Fibroblast of the conjunctiva (primary cell): ENCODE results near the gene COL2A1.
"Not testable (repeated sequence)": the region's sequence is repeated elsewhere in the genome, so short reads cannot be mapped to it uniquely, and the experiment has no call there.

Experiments used
- DNase-seq: peaks from one replicate; pipeline ENCODE4 v3.0.0-alpha.2; 2010; ENCODE audit warnings: low read depth

Gene COL2A1

DNA sequence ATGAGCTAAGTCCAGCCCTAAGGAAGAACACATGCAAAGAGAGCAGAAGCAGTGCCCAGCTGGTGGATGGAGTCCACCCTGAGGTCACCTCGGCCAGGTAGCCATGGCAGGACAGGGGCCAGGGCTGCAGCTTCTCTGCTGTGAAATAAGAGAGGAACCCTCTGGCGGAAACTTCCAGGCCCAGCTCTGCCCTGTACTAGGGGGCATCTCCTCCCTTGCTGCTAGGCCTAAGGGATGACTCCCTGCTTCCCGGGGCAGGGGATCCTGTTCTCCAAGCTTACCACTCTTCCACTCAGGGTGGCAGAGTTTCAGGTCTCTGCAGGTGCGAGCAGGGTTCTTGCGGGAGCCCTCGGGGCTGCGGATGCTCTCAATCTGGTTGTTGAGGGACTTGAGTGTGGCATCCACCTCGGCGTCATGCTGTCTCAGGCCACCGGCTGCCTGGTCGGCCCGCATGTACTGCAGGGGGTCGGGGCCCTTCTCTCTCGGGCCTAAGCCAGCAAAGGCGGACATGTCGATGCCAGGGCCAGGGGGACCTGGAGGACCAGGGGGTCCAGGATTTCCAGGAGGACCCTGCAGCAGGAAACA lies 29.1 kb downstream of the COL2A1 start:
- no peak for DNase-seq

DNA sequence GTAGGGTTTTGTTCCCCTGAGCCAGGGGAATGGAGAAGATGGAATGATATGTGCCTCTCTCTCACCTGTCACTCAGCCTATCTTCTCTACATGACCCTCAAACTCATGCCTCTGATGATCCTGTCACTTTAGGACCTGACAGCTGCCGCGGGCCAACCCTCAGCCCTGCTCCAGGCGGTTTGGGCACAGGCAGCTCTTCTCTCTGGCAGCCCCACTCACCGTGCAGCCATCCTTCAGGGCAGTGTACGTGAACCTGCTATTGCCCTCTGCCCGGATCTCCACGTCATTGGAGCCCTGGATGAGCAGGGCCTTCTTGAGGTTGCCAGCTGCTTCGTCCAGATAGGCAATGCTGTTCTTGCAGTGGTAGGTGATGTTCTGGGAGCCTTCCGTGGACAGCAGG lies 30.4 kb downstream of the COL2A1 start:
- DNase-seq = no peak

DNA sequence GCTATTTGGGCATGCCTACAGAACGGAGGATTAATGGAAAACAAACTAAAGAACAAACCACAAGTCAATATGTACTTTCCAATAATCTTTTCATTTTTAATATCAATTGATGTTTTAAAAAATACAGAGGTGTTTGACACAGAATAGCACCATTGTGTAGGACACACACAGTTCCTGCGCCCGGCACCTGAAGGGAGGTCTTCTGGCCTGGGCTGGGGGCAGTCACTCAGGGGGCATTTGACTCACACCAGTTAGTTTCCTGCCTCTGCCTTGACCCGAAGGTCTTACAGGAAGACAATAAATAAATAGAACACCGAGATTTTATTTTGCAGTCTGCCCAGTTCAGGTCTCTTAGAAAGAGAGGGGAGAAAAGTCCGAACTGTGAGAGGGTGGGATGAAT lies 31.4 kb downstream of the COL2A1 start:
- DNase-seq = no peak

DNA sequence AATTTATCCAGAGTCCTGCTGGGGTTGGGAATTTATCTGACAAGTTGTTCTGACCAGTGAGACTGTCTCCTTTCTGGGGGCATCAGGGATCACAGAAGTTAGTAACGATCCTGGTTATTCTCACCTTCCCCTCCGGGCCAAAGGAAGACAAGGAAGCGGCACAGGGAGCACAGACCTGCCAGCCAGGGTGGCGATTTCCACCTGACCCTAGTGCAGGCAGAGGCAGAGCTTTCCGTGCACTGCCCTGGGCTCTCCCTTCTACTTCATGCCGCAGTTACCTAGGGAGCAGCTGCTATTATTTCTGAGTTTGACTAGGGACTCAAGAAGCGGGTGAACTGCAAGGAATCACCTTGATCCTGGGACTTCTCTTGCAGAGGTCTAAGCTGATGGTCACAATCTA lies 33.4 kb downstream of the COL2A1 start:
- DNase-seq = no peak

DNA sequence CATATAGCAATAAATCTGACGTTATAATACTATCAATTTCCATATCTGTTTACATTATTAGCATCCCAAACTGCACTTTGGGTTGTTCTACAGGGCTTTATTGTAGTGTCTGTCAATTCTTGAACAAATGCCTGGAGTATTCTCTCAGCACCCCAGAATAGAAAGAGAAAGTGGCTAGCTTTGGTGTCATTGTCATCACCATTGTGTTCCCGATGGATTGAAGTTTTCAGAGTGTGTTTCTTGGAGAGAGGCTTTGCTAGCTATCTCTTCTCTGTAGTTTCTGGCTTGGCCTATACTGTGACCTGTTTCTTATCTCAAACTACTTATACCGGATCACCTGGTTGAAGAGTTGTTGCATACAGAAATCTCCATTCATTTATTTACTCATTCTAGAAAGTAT lies 34.4 kb downstream of the COL2A1 start:
- no peak for DNase-seq

DNA sequence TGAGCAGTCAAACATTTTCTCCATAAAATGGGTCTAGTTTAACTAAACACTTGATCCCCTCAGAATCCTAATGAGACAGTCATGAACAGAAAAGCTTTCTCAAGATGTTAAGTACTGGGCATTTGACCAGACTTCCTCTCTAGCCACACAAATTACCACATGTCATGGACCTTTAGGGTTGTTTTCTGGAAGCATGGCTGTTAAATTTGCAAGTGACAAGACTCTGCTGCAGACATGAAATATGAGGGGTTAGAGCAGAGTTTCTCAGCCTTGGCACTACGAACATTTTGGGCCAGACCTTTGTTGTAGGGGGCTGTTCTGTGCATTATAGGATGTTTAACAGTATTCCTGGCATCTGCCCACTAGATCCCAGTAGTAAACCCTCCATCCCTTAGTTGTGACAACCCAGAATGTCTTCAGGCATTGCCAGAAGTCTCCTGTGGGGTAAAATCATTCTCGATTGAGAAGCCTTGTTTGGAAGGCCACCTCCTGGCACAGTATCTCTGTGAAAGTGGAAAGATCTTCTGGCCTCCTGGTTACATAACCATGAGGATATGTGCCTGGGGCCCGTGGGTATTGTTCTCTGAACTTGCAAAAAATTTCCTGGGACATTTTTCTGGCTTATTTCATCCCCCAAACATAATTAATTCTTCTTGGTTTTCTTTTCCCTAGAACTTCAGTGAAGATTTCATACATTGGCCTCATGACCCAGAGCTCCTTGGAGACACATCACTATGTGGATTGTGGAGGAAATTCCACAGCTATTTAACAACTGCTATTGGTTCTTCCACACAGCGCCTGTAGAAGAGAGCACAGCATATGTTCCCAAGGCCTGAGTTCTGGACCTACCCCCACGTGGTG lies 36.6 kb downstream of the COL2A1 start:
- no peak for DNase-seq

DNA sequence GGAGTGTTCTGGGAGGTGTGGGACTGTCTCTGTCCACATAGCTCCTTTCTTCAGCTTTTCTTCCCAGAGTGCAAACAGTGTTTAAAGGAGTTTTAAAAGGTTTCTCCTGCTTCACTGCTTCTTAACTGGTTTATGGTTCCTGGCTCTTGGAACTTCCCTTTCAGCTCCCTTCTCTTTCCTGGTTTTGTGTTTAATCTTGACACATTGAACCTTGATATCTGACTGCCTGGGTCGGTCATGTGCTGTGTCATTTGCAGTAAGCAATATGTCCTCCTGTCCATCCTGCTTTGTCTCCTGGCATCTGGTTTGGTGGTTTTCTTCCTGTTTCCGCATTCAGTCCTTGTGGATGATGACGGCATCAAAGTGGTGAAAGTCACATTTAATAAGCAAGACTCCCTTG lies 38.7 kb downstream of the COL2A1 start:
- no peak for DNase-seq

DNA sequence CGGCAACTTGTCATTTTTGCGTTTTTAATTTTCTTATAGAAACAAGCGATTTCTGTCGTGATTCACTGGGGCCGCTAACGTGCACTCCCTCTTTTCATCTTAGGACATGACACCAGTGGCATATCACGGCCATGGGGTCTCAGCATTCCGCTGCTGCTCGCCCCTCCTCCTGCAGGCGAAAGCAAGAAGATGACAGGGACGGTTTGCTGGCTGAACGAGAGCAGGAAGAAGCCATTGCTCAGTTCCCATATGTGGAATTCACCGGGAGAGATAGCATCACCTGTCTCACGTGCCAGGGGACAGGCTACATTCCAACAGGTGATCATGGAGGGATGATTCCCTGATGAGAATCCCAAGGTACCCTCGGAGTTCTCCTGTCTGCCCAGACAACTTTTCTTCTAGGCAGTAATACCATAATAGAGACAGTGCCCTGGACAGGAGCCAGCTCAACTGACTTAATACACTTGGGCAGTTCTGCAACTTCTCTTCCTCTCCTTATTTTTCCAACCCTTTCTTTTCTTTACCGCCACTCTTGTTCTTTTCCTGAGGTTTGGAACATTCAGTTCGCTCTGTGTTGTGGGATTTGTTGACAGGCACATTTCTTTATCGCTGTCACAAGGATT lies 40.1 kb downstream of the COL2A1 start:
- DNase-seq = no peak

DNA sequence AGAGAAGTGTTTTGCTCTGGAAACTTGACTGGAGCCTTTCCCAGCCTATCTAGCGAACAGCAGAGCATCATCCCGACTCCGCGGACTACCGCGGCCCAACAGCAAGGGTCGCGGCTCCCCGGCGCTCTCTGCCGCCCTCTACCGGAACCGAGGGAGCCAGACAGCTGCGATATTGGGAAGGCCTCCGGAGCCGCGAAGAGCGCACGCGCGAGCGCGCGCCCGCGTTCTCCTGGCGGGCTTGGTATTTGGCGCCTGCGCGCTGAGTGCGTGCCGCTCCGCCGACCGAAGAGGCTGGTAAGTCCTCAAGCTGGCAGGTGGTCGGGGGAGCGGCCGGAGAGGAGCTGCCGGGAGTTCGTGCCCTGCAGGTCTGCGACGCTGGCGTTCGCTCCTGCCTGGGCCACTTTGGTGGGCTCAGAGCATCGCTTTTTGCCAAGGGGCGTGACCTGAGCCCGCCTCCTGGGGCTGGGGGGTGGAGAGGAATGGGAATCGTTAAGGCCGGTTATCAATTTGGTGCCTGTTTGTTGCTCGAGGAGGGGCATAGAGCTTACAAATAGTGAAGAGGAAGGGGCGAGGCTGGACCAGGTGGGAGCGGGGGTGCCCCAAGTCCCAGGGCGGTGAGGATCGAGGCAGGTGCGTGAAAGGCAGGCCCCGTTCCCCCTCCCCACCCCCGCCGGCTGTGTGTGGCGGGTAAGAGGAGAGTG lies 40.8 kb downstream of the COL2A1 start, which contains the start of gene TMEM106C:
Gene TMEM106C, plus strand, starts transcription at position 257 of the 701 bp plus-strand sequence. CDS start 641 bp downstream, outside the sequence.
- DNase-seq = peak; percentile 85

DNA sequence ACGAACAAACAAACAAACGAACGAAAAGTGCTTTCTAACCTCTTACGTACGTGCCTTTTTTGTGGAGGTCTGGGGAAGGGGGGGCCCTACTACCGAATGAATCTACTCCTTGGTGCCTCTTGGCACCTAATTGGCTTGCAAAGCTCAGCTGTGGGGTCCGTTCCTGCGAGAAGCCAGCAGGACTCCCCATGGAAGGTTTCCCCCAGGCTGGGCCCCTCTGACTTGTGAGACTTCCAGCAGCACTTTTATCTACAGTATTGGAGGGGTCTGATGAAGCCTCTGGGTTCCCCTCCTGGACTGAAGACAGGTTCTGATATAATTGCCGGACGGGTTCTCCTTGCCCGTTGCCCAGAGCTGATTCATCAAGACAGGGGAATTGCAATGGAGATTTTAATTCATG lies 42.1 kb downstream of the COL2A1 start:
- no peak for DNase-seq

DNA sequence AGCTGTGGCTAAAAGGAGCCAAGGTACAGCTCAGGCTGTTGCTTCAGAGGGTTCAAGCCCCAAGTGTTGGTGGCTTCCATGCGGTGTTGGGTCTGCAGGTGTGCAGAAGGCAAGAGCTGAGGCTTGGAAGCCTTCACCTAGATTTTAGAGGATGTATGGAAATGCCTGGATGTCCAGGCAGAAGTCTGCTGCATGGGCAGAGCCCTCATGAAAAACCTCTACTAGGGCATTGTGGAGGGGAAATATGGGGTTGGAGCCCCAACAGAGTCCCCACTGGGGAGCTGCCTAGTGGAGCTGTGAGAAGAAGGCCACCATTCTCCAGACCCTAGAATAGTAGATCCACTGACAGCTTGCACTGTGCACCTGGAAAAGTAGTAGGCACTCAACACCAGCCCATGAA lies 46.6 kb downstream of the COL2A1 start:
- not testable (repeated sequence) for DNase-seq

DNA sequence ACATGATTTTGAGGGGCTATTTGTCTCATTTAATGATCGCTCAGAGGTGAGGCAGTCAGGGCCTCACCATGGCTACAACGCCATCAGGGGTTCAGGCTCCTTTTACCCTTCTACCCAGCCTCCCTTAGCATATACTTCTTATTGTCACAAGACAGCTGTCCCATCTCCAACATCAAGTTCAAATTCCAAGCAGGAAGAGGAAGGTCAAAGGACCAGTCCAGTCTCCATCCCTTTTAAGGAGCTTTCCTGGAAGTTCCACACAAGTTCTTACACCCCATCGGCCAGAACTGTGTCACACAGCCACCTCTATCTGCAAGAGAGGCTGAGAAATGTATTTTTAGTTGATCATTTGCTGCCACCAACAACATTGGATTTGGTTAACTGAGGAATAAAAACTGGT lies 49.2 kb downstream of the COL2A1 start:
- no peak for DNase-seq

DNA sequence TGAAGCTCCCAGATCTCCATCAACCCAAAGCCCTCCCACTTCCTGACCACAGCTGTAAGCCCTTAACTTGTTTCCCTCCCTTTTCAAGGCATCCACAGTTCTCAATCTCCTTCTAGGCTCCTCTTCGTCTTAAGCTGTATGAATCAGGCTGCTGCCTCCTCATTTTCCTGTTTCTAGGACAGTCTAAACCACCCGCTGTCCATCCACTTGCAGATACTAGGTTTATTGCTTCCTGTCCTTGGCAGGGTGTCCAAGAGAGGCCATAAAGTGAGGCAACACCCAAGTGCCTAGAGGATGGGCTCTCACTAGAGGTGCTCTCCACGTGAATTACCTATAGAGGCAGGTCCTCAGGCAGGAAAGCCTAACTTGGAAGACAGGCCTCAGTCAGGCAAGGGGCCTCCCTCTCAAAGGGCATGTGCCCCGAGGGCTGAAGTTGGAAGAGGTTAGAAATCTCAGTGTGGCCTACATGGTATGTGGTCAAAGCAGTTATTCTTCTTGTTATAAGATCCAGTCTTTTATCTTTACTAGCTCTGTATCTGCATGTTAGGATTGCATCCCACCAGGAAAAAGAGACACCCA lies 49.7 kb downstream of the COL2A1 start:
- no peak for DNase-seq

DNA sequence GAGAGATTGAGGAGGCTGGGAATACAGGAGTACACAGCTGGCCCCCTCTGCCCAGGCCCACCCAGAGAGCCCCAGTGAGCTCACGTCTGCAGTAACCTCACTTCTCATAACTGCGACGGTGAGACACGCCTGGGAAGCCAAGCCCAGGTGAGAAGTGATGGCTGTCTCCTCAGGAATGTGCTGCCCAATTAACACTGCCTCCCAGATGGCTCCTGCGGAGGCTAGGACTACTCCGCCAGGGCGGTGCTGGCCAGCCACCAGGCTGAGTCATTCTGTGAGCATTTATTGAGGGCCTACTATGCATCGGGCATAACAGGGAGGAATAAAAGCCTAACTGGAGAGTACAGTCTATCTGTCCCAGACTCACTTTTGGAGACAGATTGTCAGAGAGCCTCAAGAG lies 50.2 kb downstream of the COL2A1 start:
- no peak for DNase-seq

DNA sequence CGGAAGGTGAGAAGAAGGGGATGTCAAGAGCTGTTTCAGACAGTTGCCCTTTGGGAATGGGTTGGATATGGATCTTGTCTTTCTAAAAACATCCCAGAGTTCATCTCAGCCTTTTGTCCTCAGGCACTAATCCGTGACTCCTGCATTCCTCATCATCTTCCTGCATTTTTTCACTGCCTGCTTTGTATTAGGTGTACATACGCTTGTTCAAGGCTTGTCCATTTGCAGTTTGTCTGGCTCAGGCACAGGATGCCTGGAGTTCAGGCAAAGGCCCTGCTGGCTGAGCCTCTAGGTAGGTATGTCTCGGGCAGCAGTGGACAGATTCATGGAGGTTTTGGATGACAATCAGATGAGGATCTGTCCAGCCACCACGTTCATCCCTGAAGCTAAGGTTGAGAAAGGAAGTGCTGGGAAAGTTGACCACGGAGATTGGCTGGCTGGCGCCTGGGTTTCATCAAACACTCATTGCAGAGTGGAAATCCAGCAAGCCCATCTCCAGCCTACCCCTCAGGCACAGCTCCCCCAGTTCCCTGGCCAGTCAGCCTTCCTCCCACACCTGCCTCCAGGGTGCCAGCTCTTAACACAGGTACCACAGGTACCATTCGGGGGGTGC lies 53.3 kb downstream of the COL2A1 start:
- no peak for DNase-seq

DNA sequence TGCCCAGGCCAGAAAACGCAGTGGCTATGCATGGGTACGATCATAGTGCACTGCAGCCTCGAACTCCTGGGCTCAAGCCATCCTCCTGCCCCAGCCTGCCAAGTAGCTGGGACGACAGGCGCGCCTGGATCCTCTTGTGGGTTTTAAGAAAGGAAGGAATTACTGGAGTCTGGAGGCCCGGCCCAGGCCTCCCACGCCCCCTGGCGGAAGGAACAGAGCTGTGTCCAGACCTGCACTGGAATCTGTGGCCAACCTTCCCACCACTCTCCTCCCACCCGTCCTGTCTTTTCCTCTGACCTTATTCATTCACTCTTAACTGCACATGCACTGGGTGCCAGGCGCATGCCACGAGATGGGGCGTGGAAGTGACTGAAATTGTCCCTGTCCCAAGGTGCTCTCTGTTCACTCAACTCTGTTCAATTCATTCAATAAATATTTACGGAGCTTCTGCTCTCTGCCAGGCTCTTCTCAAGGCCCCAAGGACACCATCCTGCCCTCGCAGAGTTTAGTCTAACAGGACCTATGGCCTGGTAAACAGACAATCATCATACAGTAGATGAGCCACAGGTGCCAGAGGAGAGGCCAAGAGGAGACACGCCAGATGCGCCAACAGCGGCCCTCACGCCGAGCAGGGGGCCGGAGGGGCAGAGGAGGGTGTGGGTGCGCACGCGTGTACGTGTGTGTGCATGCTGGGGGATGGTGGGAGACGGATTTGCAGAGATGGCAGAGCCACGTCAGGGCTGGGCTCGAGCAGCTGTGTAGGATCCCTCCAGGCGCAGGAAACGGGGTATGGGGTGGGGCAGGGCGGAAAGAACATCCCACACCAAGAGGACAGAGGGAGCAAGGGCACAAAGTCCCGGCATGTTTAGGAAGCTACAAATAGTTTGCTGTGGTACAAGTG lies 54.6 kb downstream of the COL2A1 start:
- peak; percentile 47 for DNase-seq

DNA sequence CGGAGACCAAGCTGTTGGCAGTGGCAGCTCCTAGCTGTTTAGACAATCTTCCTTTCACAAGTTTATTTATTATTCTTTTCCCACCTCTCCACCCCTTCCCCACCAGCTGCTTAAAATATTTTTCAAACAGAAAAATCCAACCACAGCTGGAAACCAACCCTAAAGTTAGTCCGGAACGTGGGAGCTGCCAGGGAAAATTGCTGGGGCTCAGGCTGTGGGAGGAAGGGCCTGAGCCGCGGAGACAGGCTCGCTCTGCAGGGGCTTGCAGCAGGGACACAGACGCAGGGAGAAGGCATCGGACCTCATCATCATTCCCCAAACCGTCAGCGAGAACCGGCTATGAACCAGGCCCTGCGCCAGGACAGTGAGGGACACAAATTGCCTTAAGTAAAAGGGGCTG lies 56.9 kb downstream of the COL2A1 start:
- no peak for DNase-seq

DNA sequence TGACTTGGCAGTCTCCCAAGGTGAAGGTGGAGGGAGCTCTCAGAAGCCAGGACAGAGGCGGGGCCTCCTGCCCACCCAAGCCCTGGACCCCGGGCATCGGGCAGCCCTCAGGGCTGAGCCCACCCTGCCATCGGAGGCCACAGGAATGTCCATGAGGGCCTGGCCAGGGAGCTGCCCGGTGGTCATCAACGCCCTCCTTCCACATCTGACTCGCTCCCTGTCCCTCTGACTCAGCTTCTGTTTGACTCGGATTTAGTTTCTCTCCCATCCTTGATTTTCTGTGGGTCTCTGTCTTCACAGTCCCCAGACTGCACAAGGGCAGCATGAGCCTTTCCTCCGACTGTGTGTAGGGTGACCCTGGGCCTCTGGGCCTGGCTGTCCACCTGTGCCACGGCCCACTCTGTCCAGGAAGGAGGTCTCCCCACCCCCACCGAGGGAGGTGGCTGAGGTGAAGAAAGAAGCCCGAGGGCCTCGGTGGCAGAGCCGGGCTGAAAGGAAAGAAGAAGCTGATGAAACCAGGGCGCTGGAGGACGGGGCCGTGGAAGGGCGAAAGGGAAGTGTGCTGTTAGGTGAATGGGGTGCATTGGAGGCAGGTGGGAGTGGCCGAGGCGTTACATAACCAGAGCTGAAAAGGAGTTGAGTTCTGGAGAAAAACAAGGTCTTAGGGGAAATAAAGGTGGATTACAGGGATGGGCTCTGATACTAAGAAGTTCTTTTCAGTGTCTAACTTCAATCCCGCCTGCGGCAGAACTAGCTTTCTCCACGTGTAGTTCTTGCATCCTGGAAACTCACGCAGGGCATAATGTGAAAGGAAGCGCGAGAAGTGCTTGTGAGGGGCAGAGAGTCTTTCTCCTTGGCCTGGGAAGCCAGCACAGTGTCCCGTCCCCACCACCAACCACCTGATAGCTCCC lies 57.6 kb downstream of the COL2A1 start:
- no peak for DNase-seq

DNA sequence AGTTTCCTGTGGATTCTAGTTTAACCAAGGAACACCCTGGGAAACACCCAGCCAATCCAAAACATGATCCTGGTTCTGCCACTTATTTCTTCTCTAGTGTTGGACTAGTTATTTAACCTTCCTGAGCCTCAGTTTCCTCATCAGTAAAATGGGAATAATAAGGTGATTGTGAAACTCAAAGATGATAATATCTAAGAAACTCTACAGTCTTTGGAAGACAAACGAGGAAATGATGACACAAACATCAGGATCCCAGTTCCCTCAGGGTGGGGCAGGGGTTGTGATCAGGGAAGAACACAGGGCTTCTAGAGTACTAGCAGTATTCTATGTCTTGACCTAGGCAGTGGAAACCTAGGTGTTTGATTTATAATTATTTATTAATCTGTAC lies 58.9 kb downstream of the COL2A1 start:
- DNase-seq = no peak
